Measurements from ENCODE around the gene TENT5C.

Gene TENT5C

GRCh38 chr1:117572546-117572945 is 33.3 kb upstream of the TENT5C start:
- DNase-seq (ENCODE audit: low read depth), result no peak
- H3K4me3 ChIP-seq (ENCODE audit: low read length), result no peak overlapping the region
- no peak for TF ChIP-seq CTCF (conservative IDR thresholded peaks at IDR 0.05; ENCODE audit: low read length)

DNA sequence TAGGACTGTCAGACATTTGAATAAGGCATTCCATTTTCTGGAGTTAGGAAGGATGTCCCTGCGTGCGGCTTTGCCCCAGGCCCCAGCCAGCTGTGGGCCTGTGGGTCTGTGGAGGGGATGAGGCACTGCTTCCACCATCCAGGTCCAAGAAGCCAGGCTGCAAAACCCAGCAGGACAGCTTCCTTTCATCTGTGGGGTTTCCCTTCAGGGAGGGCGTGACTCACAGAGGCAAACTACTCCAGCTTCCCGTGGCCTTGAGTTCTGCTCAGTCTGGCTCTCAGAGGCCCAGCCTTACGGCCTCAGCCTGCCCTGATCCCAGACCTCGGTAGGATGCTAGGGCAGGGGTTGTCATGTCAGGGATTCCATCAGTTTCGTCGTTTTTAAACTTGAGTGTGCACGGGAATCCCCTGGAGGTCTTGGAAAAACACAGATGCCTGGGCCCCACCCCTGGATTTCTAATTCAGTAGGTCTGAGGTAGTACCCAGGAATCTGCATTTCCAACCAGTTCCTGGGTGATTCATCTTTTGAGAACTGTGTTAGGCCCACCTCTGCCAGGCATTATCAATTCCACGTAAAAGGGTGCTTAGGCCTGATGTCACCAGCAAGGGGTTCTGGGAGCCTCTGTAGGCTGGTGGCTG is 32.3 kb upstream of the TENT5C start:
- DNase-seq (ENCODE audit: low read depth), result peak; percentile 8
- no peak overlapping the region for H3K4me3 ChIP-seq (ENCODE audit: low read length)
- TF ChIP-seq CTCF (conservative IDR thresholded peaks at IDR 0.05; ENCODE audit: low read length), result no peak

GRCh38 chr1:117574161-117574835 is 31.6 kb upstream of the TENT5C start:
- no peak for DNase-seq (ENCODE audit: low read depth)
- TF ChIP-seq CTCF (conservative IDR thresholded peaks at IDR 0.05; ENCODE audit: low read length), result no peak
- H3K4me3 ChIP-seq (ENCODE audit: low read length), result no peak overlapping the region

- DNase-seq (ENCODE audit: low read depth), result no peak
- no peak overlapping the region for H3K4me3 ChIP-seq (ENCODE audit: low read length)
- no peak for TF ChIP-seq CTCF (conservative IDR thresholded peaks at IDR 0.05; ENCODE audit: low read length)
These were observed 30.1 kb upstream of the TENT5C start for GRCh38 chr1:117575586-117576225.

GRCh38 chr1:117576236-117576635 is 29.6 kb upstream of the TENT5C start:
- no peak for DNase-seq (ENCODE audit: low read depth)
- TF ChIP-seq CTCF (conservative IDR thresholded peaks at IDR 0.05; ENCODE audit: low read length), result no peak
- no peak overlapping the region for H3K4me3 ChIP-seq (ENCODE audit: low read length)

DNA sequence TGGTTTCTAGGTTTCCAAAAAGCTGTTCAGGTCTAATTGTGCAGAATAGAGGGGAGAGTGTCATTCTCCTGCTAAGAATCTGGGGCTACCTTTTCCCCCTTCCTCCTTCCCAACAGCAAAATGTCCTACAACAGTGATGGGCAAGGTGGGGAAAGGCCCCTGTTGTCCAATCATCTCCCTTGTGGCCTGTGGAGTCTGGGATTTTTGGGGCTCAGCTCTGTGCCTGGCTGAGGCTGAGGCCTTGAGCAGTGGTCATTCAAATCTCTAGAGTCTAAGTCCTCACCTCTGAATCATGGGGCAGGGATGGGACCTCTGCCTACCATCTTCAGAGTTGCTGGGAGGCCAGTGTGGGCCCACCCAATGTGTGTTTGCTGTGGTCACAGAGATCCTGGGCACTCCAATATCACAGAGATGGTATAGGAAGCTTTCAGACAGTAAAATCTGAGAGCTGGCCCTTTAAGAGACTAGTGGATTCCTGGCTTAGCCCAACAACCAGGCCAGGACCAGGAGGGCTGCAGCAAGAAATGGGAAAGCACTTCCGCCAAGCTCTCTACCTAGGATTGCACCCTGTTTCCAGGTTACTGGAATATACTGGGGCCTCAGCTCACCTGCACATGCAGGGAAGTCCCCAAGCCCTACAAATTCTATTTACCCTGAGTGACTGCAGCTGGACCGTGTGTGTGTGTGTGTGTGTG is 28.5 kb upstream of the TENT5C start:
- H3K4me3 ChIP-seq (ENCODE audit: low read length), result no peak overlapping the region
- no peak for TF ChIP-seq CTCF (conservative IDR thresholded peaks at IDR 0.05; ENCODE audit: low read length)
- DNase-seq (ENCODE audit: low read depth), result no peak

Measured in AG10803 (cell line).